Natural killer cell (primary cell): Measurements from ENCODE around the gene MIS18BP1. TPM values are rescaled to one million over a fixed set of nuclear protein-coding genes. Genes with fewer than 3 reads are reported as not detected.
"Not testable (repeated sequence)": the region's sequence is repeated elsewhere in the genome, so short reads cannot be mapped to it uniquely, and the experiment has no call there.

Experiments
- ATAC-seq, 3 donors: fragments of 150-1000 bp in 2 of 3; fragments of 200-7000 bp in 1 of 3; cut with Tn5 transposase; 1 replicate in 1 of 3; 2 replicates in 2 of 3; pipeline ENCODE4 v1.10.0; 2021; ENCODE audit warnings: mild to moderate bottlenecking in 2 of 3, moderate library complexity in 2 of 3
- DNase-seq, 2 donors: peaks; one replicate each; pipeline versions ENCODE4 v3.0.0 to v3.0.0-alpha.2; 2013 to 2021; ENCODE audit warnings: mixed read lengths in 1 of 2
- H3K27ac ChIP-seq: one replicate; pipeline ENCODE4 v1.5.1; 2013; ENCODE audit warnings: mild to moderate bottlenecking, low read length
- H3K27me3 ChIP-seq: one replicate; pipeline ENCODE4 v1.6.1; 2013; ENCODE audit warnings: low read length; ENCODE audit not compliant: control insufficient read depth, insufficient read depth
- H3K36me3 ChIP-seq: one replicate; pipeline ENCODE4 v1.6.1; 2013; ENCODE audit warnings: low read length; ENCODE audit not compliant: control insufficient read depth, insufficient read depth
- H3K4me1 ChIP-seq: one replicate; pipeline ENCODE4 v1.6.1; 2013; ENCODE audit warnings: low read length; ENCODE audit not compliant: control insufficient read depth, insufficient read depth
- H3K4me3 ChIP-seq: one replicate; pipeline ENCODE4 v1.5.1; 2013; ENCODE audit warnings: low read length
- H3K9me3 ChIP-seq: one replicate; pipeline ENCODE4 v1.6.1; 2013; ENCODE audit warnings: low read length; ENCODE audit not compliant: control insufficient read depth, insufficient read depth
- H3K27ac Mint-ChIP-seq, 2 donors: one replicate each; pipeline ENCODE4 v1.8.0; 2022; ENCODE audit warnings: mild to moderate bottlenecking in 2 of 2, mixed read lengths in 2 of 2, moderate library complexity in 1 of 2
- H3K27me3 Mint-ChIP-seq, 2 donors: one replicate each; pipeline ENCODE4 v1.8.0; 2022; ENCODE audit warnings: low read depth in 2 of 2, mixed read lengths in 2 of 2
- H3K36me3 Mint-ChIP-seq: one replicate; pipeline ENCODE4 v1.8.0; 2022; ENCODE audit warnings: mixed read lengths
- H3K4me1 Mint-ChIP-seq, 2 donors: one replicate each; pipeline ENCODE4 v1.8.0; 2022; ENCODE audit warnings: mixed read lengths in 2 of 2
- H3K4me3 Mint-ChIP-seq: one replicate; pipeline ENCODE4 v1.8.0; 2022; ENCODE audit warnings: mild to moderate bottlenecking, moderate library complexity, mixed read lengths
- H3K9me3 Mint-ChIP-seq, 2 donors: one replicate each; pipeline ENCODE4 v1.8.0; 2022; ENCODE audit warnings: mixed read lengths in 2 of 2
- WGBS: methylation state at CpG from one replicate; pipeline ENCODE4 v1.1.7; 2013; ENCODE audit warnings: missing lambda C conversion rate; ENCODE audit not compliant: insufficient coverage; 5-methylcytosine and 5-hydroxymethylcytosine counted together
- intact Hi-C: fragments of 100-400 bp; cut with micrococcal nuclease; formaldehyde crosslinking; loops from one replicate; pipeline ENCODE4 v1.14.2; 2022
- total RNA-seq, 4 donors: library from RNA; stranded (reverse); fragments of 120-200 nt in 1 of 4; gene quantifications; one replicate each; pipeline versions ENCODE4 v1.2.3 to v1.2.4, GENCODE V29; 2013 to 2022
- TF ChIP-seq, protein P1 (sequence below): fragments of 200-600 bp; IDR thresholded peaks from one replicate; pipeline ENCODE4 v1.8.0; 2022; ENCODE audit warnings: antibody characterized with exemption

Gene MIS18BP1
- total RNA-seq, 3 donors from 2014 or later (not counting 1 experiment from before 2014, with no cell fraction given) = 60.3 to 70.2 (median 66.3) TPM

- no peak overlapping the region for H3K27ac Mint-ChIP-seq
- Histone ChIP-seq H3K4me1 (no peaks in the 10 kb centered on the region), H3K4me3 (no peak overlapping the region), H3K9me3 (peaks cover 3% of the 10 kb centered on the region), H3K27me3 (no peaks in the 10 kb centered on the region), H3K36me3 (no peaks in the 10 kb centered on the region), H3K27ac (no peak overlapping the region)
- TF ChIP-seq, protein P1, sequence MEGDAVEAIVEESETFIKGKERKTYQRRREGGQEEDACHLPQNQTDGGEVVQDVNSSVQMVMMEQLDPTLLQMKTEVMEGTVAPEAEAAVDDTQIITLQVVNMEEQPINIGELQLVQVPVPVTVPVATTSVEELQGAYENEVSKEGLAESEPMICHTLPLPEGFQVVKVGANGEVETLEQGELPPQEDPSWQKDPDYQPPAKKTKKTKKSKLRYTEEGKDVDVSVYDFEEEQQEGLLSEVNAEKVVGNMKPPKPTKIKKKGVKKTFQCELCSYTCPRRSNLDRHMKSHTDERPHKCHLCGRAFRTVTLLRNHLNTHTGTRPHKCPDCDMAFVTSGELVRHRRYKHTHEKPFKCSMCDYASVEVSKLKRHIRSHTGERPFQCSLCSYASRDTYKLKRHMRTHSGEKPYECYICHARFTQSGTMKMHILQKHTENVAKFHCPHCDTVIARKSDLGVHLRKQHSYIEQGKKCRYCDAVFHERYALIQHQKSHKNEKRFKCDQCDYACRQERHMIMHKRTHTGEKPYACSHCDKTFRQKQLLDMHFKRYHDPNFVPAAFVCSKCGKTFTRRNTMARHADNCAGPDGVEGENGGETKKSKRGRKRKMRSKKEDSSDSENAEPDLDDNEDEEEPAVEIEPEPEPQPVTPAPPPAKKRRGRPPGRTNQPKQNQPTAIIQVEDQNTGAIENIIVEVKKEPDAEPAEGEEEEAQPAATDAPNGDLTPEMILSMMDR = no peak
- H3K36me3 Mint-ChIP-seq = no peaks in the 10 kb centered on the region
- WGBS = 81% methylated on average over 2 of the region's 2 CpGs
- H3K4me1 Mint-ChIP-seq = peaks cover 0 to 8% of the 10 kb centered on the region in 2 donors
- H3K4me3 Mint-ChIP-seq = no peak overlapping the region
- peaks cover 2 to 4% of the 10 kb centered on the region in 2 donors for H3K9me3 Mint-ChIP-seq
- peaks cover 0 to 3% of the 10 kb centered on the region in 2 donors for H3K27me3 Mint-ChIP-seq
- intact Hi-C loops = no loop called here
- DNase-seq = no peak
- no peak for ATAC-seq
Measured at GRCh38 chr14:45287610-45288009, 34.6 kb upstream of the MIS18BP1 start.

GRCh38 chr14:45284802-45285201 lies 31.8 kb upstream of the MIS18BP1 start:
- Histone ChIP-seq H3K27me3 (no peaks in the 10 kb centered on the region), H3K9me3 (peaks cover 21% of the 10 kb centered on the region), H3K36me3 (no peaks in the 10 kb centered on the region), H3K4me3 (no peak overlapping the region), H3K4me1 (no peaks in the 10 kb centered on the region), H3K27ac (no peak overlapping the region)
- Mint-ChIP-seq H3K4me3 (no peak overlapping the region), H3K27ac (no peak overlapping the region), H3K4me1 (no peaks in the 10 kb centered on the region), H3K36me3 (peaks cover 7% of the 10 kb centered on the region), H3K27me3 (peaks cover 0 to 3% of the 10 kb centered on the region in 2 donors), H3K9me3 (peaks cover 4 to 5% of the 10 kb centered on the region in 2 donors)
- intact Hi-C loops = no loop called here
- TF ChIP-seq, protein P1 = no peak
- DNase-seq (no peak), ATAC-seq (no peak)
- 89% methylated on average over 1 of the region's 2 CpGs for WGBS

- H3K27me3 Mint-ChIP-seq, DNase-seq, H3K4me1 ChIP-seq, H3K4me3 Mint-ChIP-seq, H3K27ac Mint-ChIP-seq, H3K27ac ChIP-seq, intact Hi-C loops, H3K4me1 Mint-ChIP-seq, H3K9me3 Mint-ChIP-seq, ATAC-seq, H3K4me3 ChIP-seq, H3K36me3 ChIP-seq, H3K36me3 Mint-ChIP-seq, H3K27me3 ChIP-seq: not testable (repeated sequence)
- peaks cover 21% of the 10 kb centered on the region for H3K9me3 ChIP-seq
- 92% methylated on average over 9 of the region's 12 CpGs for WGBS
Measured at GRCh38 chr14:45281731-45282400, 28.9 kb upstream of the MIS18BP1 start.

DNA sequence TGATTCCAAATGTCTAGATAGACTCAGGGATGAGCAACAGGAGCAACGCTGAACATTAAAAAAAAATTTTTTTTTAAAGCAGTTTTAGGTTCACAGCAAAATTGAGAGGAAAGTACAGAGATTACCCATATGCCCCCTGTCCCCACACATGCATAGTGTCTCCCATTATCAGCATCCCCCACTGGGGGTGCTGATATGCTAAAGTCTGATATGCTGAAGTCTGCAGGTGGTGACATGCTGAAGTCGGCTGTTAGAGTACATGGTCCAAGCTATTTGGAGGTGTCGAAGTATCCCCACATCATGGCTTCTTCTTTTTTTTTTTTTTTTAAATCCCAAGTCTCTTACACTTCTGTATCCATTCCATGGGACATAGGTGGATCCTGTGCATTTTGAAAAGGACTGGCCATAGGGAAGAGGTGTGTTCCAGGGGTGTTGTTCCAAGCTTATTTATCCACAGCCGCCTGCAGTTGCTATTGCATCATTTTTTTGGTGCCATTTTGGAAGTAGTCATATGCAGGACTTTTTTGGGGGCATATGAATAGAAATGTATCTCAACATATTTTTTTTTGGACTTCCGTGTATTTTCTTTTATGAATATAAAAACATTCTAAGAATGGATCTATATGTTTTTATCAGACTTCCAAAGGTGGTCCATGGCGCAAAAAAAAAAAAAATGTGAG lies 19.0 kb upstream of the MIS18BP1 start:
- Mint-ChIP-seq H3K27ac (no peak overlapping the region), H3K4me1 (no peaks in the 10 kb centered on the region), H3K4me3 (no peak overlapping the region), H3K36me3 (no peaks in the 10 kb centered on the region), H3K27me3 (no peaks in the 10 kb centered on the region), H3K9me3 (no peaks in the 10 kb centered on the region)
- TF ChIP-seq, protein P1 = no peak
- no peak for ATAC-seq
- Histone ChIP-seq H3K4me1 (no peaks in the 10 kb centered on the region), H3K36me3 (no peaks in the 10 kb centered on the region), H3K9me3 (no peaks in the 10 kb centered on the region), H3K27me3 (no peaks in the 10 kb centered on the region), H3K4me3 (no peak overlapping the region), H3K27ac (no peak overlapping the region)
- DNase-seq = no peak
- intact Hi-C loops = no loop called here
- 98% methylated on average over 4 of the region's 6 CpGs for WGBS
